GM19193 (cell line): ENCODE data around the gene XYLT2.
A peak's percentile ranks its signal among the peaks of the same experiment; 100 is the strongest.

ENCODE experiments used
- POLR2A ChIP-seq: IDR thresholded peaks from 4 replicates; pipeline ENCODE4 v1.6.1; 2011; ENCODE audit not compliant: insufficient read depth, insufficient read length; ENCODE audit errors: extremely low read depth

XYLT2 gene

DNA sequence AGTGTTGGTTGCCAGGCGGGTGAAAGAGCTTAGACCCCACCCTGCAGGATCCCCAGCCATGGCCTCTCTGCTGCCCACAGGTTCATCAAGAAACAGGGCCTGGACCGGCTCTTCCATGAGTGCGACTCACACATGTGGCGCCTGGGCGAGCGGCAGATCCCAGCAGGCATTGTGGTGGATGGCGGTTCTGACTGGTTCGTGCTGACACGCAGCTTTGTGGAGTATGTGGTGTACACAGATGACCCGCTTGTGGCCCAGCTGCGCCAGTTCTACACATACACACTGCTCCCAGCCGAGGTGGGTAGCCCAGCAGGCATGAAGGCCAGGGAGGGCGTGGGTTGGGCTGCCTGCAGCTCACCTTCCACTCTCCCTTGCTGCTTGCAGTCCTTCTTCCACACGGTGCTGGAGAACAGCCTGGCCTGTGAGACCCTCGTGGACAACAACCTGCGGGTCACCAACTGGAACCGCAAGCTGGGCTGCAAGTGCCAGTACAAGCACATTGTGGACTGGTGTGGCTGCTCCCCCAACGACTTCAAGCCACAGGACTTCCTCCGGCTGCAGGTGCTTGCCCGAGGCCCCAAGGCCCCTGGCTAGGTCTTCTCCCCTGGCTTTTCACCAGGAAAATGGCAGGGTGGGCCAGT lies 9.9 kb downstream of the XYLT2 start:
- TF ChIP-seq POLR2A, result no peak

DNA sequence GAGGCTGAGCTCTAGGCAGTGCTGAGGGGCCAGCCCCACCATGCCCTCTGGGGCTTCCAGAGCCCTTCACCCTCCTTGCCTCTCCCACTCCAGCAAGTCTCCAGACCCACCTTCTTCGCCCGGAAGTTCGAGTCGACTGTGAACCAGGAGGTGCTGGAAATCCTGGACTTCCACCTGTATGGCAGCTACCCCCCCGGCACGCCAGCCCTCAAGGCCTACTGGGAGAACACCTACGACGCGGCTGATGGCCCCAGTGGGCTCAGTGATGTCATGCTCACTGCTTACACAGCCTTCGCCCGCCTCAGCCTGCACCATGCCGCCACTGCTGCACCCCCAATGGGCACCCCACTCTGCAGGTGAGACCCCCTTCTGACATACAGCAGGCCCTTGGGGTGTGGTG lies 10.5 kb downstream of the XYLT2 start:
- no peak for TF ChIP-seq POLR2A

DNA sequence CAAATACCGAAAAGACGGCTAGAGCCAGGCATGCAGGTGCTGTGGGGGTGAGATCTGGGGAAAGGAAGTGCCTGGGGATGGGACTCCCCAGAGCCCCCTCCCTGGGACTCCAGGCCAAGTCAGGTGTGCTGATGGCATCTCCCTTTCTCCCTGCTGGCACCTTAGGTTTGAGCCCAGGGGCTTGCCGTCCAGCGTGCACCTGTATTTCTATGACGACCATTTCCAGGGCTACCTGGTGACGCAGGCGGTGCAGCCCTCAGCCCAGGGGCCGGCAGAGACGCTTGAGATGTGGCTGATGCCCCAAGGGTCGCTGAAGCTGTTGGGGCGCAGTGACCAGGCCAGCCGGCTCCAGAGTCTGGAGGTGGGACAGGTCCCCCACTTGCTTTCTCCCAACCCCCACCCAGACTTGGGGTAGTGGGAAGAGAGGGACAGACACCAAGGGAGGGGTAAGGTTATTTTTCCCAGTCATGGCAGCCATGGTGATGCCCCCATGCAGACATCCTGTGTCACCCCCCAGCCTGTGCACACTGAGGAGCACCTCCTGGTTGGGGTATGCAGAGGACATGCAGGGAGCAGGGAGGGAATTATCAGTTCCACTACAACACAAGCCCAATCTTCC lies 11.1 kb downstream of the XYLT2 start:
- TF ChIP-seq POLR2A, result no peak

DNA sequence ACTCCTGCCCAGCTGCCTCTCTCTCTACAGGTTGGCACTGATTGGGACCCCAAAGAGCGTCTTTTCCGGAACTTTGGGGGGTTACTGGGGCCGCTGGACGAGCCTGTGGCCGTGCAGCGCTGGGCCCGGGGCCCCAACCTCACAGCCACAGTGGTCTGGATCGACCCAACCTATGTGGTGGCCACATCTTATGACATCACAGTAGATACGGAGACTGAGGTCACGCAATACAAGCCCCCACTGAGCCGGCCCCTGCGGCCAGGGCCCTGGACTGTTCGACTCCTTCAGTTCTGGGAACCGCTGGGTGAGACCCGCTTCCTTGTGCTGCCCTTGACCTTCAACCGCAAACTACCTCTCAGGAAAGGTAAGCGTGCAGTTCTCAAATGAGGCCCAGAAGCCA lies 12.3 kb downstream of the XYLT2 start:
- no peak for TF ChIP-seq POLR2A

DNA sequence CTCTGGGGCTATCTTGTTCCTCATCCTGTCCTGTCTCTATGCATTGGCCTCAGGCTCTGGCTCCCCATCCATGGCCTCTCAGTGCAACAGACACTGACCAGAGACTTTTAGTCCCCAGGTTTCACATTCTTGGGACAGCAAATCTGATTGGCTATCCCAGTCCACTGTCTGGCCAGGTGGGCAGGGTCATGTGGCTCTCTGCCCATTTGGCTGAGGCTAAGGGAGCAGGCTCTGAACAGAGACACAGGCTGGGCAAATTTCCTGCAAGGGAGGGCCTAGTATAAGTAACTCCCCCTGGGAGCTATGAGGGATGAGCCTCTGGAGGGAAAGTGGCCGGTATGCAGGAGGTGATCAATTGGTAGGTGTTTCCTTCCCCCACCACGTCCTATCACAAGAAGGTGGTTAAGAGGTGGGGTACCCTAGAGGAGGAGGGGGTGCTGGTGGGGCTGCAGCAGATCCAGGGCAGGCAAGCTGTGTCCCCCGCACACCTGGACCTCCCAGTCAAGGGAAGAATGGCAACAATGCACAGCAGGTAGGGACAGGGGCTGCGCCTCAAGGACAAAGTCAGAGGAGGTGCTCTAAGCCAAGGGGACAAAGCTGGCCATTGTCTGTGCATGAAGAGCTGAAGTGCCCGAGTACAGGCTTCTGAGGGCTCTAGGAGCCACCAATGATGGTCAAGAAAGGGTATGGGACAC lies 13.2 kb downstream of the XYLT2 start:
- no peak for TF ChIP-seq POLR2A

DNA sequence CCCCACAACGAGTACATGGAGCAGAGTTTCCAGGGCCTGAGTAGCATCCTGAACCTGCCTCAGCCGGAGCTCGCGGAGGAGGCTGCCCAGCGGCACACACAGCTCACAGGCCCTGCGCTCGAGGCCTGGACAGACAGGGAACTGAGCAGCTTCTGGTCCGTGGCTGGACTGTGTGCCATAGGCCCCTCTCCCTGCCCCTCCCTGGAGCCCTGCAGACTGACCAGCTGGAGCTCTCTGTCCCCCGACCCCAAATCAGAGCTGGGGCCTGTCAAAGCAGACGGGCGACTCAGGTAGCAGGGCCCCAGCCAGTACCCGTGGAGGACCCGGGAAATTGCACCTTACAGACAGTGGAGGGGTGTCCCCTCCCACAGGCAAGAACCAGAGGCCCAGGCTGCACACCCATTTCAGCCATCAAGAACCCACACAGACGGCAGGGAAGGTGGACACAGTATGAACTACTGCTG lies 14.1 kb downstream of the XYLT2 start:
- no peak for TF ChIP-seq POLR2A

DNA sequence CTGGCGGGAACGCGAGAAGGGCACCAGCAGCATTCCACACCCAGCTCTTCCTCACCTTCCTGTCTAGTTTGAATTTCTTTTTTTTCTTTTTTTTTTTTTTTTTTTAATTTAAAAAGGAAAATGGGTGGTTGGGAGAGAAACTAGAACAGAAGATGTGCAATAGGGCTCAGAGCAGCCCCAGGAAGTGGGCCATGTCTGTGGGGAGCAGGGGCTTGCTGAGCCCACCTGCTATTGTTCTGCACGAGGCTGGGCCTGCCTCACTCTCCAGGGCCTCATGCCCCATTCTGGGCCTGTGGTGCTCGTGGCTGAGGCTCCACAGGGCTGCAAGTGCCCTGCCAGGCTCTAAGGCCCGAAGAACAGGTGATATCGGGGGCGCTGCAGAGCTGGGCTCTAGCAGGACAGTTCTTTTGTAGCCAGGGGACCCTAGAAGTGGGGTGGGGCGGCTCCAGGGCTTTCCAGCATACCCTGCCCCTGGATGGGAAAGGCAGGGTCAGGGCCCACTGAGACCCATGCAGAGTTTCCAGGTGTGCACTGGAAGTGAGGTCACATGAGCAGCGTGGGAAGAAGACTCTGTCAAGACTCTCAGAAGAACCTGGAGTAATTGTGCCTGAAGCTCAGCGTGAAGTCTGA lies 14.7 kb downstream of the XYLT2 start:
- TF ChIP-seq POLR2A, result no peak

DNA sequence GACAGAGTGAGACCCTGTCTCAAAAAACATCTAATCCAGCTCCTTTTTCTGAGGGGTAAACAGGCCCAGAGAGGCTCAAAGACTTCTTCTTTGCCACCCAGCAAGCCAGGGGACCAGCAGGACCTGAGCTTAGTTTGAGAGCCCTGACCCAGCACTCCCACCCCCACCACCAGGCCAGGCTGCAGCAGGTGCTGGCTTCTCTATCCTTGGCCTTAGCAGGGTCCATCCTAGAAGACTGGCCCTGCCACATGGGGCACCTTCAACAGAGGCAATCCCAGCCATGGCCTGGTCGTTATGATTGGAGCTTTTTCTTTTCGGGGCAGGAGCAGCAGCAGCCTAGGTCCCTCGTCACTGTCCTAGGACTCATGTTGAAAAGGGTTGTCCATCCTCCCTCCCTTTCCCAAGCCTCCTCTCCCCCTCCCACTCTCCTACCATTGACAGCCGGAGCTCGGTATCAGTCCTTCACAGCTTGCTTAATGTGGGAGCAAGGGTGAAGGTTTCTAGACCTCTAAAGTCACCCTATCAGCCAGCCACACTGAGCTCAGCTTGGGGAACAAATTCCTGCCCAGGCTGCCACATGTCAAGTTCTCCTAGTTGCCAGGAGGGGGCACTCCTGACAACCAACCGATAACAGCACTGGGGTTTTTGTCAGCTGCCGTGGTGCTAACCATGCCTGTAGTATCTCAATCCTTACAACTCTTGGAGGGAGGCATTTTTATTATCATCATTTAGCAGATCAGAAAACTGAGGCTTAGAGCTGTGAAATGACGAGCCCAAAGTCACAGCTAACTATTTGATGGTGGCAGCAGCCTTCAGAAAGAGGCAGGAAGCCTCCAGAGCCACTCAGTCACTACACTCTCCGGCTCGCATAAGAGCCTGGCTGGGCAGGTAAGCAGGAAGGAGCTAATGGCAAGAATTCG lies 15.9 kb downstream of the XYLT2 start:
- TF ChIP-seq POLR2A, result no peak

DNA sequence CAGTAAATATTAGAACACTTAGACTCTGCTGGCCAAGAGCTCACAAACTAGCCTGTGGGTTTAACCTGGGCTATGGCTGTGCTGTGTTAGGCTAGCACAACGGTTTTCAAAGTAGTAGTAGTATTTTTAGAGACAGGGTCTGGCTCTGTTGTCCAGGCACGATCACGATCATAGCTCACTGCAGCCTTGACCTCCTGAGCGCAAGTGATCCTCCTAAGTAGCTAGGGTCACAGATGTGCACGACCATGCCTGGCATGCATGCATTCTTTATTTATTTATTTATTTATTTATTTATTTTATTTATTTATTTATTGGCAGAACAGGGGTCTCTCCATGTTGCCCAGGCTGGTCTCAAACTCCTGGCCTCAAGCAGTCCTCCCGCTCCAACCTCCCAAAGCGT lies 16.7 kb downstream of the XYLT2 start:
- TF ChIP-seq POLR2A, result no peak

DNA sequence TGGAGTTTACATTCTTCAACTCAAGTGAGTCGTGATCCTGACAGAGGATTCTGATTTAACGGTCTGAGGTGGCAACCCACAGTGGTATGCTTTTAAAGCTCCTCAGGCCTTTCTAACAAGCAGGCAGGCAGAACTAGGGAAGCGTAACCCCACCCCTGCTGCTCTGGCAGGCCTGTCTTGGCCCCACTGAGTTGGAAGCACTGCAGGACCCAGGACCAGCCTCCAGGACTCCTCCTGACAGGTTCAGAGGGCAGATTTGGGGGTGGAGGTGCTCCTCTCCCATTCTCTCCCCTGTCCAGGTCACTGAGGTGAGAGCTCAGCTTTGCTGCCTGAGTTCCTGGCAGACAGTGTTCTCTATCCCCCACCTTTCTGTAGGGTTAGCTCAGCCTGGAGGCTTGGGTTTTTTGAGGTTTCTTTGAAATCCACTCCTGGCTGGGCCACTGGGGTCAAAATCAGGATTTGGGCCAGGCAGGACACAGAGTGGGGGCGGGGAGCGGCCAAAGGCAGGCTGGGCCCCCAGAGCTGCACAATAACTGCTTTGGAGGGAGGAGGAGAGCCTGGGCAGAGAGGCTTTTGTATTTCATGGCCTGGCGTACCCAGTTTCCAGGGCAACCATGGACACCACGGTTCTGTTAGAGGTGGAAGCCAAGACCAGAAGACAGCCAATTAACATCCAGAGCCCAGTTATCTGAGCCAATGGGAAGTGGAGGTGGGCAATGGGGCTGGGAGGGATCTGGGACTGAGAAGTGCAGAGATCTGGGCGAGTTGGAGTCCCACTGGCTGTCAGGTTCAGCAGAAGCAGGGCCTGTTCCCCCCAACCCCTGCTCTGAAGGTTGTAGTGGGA lies 17.5 kb downstream of the XYLT2 start:
- TF ChIP-seq POLR2A, result no peak

DNA sequence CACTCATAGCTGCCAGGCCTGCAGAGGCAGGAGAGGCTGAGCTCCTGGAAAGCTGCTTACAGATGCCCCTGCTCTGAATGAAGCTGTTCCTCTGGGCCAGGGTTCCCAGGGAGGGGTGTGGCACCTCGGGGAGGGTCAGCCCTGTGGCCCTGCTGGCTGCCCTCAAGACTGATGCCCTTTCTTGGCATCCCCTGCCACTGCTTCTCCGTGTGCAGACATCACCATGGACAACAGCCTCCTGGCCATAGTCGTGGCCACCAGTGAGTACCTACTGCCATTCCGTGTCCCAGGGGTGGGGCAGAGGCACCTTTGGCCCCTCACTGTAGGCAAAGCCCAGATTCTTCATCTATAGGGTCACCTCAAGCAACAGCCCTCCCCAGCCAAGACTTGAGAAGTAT lies 18.1 kb downstream of the XYLT2 start:
- TF ChIP-seq POLR2A, result peak; percentile 15

DNA sequence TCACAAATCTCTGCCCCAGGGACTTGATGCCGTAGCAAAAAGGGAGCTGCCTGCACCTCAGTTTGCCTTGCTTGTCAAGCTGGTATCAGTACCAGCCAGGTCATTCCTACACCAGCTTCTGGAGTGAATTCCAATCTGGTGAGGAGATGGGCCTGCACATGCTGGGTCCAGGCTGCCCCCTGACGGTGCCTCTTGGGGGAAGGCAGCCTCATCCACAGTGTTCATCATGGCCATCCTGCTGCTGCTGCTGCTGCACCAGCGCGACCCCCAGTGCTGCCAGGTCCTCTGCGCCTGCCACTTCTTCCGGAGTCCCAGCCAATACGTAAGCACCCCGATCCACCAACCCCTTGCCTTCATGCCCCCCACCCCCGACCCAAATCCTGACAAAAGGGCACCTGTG lies 18.8 kb downstream of the XYLT2 start:
- TF ChIP-seq POLR2A, result no peak

DNA sequence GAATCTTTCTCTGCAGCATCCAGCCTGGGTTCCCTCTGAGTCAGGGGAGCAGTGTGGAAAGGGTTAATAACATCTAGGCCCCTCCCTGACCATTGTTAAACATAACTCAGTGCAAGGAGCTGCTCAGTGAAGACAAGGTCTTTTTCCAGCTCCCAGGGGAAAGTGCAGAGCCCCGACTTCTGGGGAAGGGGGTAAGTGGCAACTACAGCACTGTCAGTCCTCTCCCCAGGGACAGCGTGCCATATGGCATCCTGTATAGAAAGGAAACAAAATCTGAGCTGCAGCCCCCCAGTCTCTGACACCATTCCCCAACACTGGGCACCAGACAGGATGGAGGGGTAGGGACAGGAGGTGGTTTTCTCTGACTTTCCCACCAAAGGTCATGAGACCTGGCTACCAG lies 19.2 kb downstream of the XYLT2 start:
- TF ChIP-seq POLR2A, result no peak

DNA sequence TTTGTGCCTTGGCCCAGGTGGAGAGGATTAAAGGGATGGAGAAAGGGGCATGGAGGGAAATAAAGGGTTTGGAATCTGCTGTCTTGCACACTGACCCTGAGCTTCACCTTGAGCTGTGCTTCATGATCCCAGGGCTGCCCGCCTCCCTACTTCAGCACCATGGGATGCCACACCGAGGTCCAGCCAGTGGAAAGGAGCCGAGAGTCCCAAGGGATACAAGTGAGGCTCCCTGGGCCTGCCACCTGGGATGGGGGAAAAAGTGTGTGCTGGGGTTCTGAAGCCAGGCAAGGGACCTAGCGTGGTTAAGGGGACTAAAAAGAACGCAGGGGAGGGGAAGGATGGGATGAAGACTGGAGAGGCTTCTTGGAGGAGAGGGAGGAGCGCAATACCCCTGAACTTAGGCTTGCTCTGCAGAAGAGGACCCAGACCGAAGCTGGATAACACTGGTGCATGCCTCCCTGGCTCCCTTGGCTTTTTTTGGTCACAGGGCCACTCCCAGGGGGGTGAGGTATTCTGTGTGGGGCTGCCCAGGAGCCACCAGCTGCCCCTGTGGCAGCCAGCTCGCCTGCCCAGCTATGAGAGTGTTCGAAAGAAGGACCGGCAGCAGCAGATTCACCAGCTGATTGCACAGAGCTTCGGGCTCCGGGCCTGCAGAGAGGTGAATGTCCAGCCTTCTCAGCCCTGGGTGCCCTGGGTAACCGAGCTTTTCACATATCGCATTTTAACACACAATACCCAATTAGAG lies 19.9 kb downstream of the XYLT2 start:
- no peak for TF ChIP-seq POLR2A

DNA sequence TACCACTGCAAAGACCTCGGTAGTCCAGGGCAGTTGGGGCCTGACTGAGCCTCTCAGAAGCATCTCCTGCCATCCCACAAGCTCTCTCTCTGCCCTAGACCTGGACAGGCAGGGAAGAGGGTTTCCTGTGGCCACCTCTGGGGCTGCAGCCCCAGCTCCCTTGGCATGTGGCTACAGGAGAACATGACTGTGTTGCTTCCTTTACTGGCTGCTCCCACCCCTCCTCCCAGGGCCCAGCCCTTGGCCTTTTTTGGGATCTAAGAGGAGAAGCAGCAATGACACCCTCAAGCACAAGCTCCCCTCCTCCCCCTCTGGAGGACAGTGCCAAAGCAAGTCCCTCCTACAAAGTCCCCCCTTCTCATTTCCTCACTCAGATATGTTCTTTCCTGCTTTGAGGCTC lies 21.5 kb downstream of the XYLT2 start:
- no peak for TF ChIP-seq POLR2A
